NCI-H2227 treated with DMSO at 0.1 percent for 48 hours (cell line): Measurements from ENCODE around the gene CUX1.
A peak's percentile ranks its signal among the peaks of the same experiment; 100 is the strongest.
"Not testable (repeated sequence)": the region's sequence is repeated elsewhere in the genome, so short reads cannot be mapped to it uniquely, and the experiment has no call there.

Experiments
- DNase-seq: peaks from one replicate; lab custom pipeline; 2025; lab: John Stamatoyannopoulos, UW

The CUX1 gene

DNA sequence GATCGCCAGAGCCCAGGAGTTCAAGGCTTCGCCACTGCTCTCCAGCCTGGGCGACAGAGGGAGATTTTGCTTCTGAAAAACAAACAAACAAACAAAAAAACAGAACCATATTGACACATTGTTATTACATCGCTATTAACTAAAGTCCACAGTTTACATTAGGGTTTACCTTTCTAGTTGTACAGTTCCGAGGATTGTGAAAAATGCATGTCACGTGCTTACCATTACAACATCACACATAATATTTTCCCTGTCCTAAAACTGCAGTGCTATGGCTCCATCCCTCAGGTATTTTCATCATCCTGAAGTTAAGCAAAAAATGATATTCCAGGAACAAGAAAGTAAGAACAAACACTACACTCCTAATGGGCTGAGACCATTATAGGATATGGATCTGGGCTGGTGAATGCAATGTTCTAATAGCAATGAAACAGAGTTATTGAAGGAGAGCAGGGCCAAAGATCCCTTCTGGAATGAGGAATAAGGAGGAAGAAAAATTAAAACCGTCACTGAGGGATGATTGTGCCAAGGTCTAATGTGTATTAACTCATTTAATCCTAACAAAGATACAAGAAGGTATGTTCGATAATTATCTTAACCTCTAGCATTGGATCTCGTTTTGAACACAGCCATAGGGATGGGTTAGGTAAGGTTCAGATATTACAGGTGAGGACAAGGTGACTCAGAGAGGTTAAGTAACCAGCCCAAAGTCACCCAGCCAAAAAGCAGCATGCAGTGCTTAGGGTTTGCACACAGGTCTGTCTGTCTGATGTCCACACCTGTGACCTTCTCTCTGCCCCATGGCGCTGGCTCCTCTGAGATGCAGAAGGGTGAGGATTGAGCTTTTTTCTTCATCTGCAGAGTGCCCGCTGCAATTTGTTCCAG, 14.0 kb upstream of the CUX1 start:
- no peak for DNase-seq

- DNase-seq = no peak
Observed at GRCh38 chr7:101804088-101804963, 13.1 kb upstream of the CUX1 start.

DNA sequence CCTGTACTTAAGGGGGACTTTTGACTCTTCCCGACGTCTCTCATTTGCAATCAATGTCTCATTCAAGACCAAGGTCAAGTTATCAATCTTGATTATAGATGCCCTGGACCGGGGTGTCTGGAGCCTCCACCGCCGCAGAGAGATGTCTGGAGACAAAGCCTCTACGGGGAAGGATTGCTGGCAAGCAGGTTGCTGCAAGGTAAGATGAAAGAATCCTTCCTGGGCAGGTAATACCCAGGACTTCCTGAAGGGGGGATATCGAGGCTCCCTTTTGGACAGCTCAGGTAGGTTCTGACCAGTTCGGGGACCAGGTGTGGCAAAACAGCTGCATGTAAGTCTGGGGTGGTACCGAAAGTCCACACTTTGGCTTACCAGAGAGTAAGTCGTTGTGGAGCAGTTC, 12.5 kb upstream of the CUX1 start:
- DNase-seq = no peak

DNA sequence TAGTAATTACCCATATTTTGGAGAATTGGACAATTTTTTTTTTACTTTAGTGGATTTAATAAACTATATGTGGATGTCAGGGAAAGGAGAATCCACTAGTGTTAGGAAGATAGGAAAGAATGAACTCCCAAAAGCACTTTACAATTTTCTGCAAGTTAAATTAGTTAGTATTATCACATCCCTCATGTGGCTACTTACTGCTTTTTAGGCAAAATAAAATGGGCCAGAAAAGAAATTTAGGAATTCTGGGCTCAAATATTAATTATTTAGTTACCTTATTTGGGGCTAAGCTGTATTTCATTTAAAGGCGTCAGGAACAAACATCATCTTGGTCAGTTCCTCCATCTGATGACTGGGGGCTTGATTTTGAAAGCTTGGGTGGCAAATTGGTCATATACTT, 4.8 kb upstream of the CUX1 start:
- no peak for DNase-seq

DNA sequence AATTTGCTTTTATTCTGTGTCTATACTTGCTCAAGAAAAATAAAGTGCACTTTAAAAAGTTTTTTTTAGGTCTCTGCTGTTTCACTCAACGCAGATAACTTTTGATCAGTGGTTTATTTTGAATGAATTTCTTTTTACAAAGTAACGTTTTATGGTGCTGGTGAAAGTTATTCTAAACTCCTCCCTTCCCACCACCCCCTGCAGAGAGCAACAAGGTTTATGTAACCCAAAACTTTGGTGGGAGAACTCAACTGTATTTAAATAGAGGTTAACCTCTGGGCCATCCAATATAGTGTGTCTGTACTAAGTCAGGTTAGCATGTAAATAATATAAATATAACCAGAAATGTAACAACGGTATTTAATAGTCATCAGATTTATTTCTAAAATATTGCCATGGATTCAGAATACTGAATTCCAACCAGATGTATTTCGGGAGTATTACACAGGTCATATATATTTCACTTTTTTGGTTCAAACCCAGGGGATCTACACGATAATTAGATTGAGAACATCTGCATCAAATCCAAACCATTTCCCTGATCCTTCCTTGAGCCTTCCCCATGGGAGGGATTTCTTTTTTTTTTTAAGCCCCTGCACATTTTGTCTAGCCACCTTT, 3.9 kb upstream of the CUX1 start:
- DNase-seq = no peak

GRCh38 chr7:101814081-101814990, 3.1 kb upstream of the CUX1 start:
- peak; percentile 41 for DNase-seq

- DNase-seq = no peak
Observed at GRCh38 chr7:101814991-101815825, 2.2 kb upstream of the CUX1 start.

GRCh38 chr7:101815826-101816594, 1.4 kb upstream of the CUX1 start:
- DNase-seq = peak; percentile 65

- no peak for DNase-seq
Observed at GRCh38 chr7:101816595-101817470, 593 bp upstream of the CUX1 start.

GRCh38 chr7:101818287-101819071, 1.1 kb downstream of the CUX1 start:
- DNase-seq = no peak

DNA sequence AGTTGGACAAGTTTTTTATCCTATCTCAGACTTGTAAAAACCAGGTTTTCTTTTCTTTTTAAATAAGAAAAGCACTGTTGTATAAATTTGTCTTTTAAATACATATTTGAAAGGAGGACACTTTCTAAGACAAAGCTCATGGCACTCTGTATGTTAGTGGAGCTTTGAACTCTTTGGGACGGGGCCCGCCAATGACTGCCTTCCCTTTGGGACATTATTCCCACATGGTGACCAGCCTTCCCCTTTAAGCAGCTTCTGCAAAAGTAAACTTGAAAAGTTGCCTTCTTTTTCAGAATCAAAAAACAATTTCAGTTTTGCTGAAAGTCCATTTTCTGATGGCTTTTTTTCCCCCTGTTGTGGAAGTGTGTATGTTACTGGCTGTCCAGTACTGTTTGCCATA, 1.8 kb downstream of the CUX1 start:
- DNase-seq = no peak

GRCh38 chr7:101819913-101820522, 2.6 kb downstream of the CUX1 start:
- no peak for DNase-seq

- DNase-seq = no peak
Observed at GRCh38 chr7:101820703-101821102, 3.3 kb downstream of the CUX1 start.

DNA sequence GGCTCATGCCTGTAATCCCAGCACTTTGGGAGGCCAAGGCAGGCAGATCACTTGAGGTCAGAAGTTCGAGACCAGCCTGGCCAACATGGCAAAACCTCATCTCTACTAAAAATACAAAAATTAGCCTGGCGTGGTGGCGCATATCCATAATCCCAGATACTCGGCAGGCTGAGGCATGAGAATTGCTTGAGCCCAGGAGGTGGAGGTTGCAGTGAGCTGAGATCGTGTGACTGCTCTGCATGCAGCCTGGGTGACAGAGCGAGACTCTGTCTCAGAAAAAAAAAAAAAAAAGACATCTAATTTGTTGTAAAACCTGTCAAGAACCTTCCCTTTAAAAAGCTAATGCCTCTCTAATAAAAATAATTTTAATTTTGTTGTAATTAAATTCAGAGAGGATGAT, 5.2 kb downstream of the CUX1 start:
- DNase-seq = not testable (repeated sequence)

DNA sequence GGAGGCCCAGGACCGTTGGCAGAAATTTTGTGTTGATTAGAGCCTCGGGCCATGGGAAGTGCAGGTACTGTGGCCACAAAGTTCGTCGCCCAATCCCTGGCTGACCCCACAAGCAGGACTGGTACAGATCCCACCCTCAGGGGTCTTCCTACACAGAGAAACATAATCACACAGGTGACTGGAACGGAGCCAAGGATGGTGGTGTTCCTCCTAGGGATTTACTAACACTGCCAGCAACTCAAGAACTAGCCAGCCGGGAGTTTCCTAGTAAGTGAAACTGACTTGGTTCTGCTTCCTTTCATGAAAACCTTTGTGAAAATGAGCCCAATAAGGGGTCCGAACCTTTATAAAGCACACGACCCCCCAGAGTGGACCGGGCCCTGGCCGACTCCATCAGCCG, 5.7 kb downstream of the CUX1 start:
- DNase-seq = no peak

- DNase-seq = no peak
Observed at GRCh38 chr7:101823596-101823995, 6.2 kb downstream of the CUX1 start.

GRCh38 chr7:101824440-101824839, 7.0 kb downstream of the CUX1 start:
- DNase-seq = no peak
